Activated naive CD8-positive, alpha-beta T cell treated with anti-CD3 and anti-CD28 coated beads, Interleukin-2, amount 50 U/mL, for 16 hours (primary cell): ENCODE results near the gene SPATA19.

Experiments used
- DNase-seq: peaks from one replicate; pipeline ENCODE4 v3.0.0-alpha.2; 2020; ENCODE audit warnings: low read depth, low spot score

The SPATA19 gene

DNA sequence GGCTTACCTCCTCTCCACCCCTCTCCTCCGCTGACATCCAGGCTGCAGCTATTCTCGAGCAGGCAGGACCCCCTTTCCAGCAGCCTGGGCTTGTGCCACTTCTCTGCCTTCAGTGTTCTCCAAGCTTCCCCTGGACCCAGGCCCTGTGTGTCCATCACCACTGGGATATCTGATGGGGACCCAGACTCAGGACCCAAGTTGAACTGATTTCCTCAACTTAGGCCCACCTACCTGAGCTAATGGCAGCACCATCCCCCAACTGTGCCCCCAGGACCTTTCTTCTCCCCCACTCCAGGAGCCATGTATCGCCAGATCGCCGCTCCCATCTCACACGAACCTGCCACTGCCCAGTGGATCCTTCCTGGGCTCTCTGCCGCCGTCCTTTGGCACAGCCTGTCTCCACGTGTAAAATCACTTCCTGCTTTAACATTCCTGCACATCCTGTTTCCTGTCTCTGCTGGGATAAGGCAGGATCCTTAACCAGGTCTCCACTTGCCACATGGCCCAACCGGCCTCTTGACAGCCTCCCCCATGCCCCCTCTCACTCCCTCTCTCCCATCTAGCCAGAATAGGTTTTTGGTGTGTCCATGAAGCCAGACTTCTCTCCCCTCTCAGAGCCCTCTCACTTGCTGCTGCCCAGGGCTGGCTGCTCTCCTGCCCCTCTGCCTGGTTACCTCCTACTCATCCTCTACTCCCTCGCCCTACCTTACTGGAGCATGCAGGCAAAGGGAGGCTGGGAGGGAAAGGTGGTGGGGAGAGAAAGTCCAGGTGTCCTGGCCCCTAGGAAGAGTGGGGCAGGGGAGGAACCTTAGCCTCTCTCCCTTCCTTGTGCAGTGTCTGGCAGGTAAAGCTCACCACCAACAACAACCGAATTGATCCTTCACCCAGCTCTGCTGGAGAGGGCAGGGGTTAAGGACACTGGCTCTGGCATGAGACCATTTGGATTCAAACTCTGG, 9.4 kb downstream of the SPATA19 start:
- DNase-seq, result no peak

DNA sequence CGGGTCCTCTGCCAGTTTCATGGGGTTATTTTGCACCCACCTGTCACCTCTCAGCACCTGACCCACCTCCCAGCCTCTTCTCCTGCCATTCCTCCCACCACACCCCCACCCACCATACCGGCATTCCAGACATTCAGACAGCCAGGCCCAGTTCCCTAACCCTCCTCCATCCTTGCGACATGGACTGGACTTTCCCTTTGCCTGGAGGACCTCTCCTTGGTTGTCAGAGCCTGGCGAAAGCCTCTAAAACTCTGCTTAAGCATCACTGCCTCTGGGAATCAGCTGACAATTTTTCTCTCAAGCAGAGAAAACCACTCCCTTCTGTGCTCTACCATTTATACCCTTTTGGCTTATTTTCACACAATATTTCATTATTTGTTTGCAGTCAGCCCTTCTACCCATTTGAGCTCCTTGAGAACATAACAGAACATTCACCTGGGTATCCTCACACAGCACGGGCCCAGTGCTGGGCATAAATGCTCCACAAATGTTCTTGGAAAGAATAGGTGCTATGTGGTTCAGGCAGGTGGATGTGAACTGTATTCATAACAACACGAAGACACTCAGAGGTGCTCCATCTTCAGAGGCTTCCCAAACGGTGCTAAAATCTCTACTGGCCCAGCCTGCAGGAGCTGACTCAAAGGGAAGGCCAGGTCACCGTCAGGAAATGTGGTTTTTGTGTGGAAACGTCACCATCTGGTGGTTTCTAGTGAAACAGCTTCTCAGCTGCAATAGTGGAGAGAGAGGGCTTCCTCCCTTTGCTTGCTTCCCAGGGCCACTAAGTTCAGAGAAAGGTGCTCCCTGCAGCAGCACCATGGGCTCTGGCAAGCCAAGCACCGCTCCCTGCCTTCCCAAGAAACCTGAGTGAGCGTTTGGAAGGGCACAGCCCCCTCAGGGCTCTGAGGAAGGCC, 10.4 kb downstream of the SPATA19 start:
- DNase-seq, result no peak

DNA sequence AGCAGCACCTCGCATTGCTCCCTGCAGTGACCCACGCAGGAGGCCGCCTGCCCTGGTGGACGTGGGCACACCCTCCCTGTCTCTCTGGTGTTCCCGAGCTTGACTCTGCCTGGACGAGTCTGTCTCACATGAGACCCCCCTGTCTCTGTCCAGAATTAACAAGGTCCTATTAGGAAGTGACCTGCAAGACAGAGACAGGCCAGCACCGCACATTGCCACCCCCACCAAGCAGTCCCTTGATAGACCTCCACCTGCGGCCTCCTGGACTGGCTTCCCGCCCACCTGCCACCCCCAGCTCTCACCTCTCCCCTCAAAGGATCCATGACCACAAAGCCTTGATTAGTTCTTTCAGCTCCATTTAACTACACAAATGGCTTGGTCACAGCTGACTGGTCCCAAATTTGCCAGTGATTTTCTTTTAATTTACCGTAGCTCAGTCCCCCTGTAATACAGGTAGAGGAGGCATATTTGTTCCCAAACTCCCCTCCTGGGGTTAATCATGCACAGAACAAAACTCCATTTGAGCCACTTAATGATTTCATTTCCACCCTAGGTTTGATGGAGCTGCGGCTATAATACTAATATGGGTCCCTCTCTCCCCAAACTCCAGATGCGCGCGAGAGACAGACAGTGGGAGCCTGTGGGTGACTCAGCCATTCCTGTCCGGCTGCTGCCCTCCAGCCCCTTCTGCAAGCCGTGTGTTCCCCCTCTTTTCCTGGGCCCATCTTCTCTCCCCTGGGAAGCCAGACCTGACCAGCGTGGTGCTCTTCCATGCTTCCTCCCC, 11.2 kb downstream of the SPATA19 start:
- DNase-seq, result no peak

DNA sequence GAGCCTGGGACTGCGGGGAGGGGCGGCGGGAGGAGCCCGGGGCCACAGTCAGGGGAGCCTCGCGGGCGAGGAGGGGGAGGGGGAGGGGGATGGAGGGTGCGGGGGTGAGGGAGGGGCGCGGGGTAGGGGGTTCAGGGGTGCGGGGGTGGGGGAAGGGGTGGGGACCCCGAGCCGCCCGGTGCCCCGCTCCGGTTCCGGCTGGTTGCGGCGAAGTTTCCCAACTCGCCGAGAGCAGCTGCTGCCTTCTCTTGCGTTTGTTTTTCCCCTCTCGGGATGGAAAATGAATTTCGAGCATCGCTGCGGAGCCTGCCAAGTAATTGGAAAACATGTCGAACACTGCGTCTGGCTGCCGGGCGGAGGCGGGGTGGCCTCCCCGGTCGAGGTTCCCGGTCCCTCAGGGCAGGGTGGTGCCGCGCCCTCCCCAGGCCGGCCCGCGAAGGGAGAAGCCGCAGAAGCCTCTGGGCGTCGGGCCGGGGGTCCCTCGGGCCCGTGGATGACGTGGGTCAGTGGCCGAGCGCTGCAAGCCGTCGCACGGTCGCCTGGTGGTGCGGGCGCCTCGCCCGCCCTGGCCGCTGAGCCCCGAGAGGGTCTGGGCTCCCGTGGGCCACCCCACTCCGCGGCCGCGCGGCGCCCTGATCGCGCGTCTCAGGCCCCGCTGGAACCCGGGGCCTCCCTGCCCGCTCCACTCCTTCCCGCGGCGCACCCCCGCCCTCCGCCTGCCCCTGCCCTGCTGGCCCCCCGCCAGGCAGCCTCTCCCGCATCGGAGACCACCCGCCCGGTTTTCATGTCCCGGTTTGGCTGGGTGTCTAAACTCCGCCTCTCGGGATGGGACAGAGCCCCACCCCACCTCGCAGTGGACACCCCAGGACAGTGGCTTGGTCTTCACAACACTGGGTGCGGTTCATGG, 12.1 kb downstream of the SPATA19 start:
- no peak for DNase-seq

DNA sequence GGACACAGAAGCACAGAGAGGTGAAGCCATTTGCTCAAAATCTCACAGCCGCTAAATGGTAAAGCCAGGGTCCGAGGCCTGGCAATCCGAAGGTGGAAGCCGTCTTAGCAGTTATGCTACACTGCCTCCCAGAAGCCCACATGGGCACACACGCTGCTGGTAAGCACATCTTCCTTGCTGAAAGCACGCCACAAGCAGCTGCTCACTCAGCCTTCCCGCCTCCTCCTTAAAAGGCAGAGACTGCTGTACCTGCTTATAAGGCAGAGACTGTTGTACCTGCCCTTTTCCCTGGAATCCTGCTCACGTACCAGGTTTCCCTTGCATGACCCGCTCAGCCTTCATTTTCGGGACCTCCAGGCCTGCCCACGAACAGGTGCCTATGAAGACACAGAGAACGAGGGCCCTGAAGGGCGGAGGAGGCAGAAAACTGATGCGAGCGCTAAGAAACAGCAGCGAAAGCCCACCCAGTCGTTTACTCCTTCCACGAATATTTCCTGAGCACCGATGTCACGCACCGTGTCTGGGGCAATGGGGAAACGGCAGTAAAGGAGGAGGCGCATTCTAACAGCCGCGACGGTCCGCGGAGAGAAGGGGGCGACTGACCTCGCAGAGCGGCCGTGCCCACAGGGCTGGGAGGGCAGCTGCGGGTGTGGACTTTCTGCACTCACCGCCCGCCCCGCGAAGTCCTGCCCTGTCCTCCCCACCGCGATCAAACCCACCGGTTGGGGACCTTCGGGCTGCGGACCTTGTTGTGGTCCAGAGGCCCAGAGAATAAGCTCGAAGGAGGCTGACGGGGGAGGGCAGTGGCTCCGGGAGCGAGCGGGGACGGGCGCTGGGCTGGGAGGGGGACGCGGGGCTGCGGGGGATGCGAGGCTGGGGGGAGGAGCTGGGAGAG, 13.0 kb downstream of the SPATA19 start:
- DNase-seq, result no peak

DNA sequence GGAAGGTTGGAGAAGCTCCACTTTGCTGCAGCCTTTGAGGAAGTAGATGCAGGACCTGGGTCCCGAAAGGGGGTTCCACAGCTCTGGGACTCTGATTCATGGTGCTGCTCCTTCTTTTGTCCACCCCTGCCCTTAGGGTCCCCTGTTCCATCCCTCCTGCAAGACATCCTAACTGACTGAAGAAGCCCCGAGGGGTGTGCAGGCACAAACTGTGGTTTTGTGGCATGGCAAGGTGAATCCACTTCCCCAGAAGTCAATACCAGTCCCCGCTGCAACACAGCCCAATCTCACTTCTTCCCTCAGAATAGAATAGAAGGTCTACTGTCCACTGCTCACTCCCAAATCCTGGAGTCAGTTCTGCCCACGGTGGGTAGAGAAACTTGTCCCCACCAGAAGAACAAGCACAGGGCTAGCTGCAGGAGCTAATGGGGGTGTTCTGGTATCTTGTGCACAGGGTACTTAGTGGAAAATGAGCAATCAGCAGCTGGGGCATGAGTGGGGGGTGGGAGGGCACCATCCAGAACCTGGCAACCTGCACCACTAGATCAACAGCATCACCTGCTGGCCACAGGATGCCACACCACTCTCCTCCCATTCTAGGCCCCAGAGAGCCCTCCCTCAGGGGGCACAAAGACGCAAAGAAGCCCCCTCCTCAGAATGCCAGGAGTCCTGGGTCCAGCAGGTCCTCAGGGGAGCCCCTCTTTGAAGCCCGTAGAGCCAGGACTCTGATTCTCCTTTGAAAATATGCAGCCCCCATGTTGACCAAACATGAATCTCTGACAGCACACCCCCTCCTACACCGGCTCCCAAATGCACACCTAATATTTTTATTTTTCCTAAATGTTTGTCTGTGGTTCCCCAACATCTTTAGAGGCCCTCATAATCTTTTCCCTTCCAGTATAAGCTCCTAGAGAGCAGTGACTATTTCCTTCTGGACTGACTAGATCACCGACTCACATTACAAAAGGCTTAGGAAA, 14.1 kb downstream of the SPATA19 start:
- no peak for DNase-seq

DNA sequence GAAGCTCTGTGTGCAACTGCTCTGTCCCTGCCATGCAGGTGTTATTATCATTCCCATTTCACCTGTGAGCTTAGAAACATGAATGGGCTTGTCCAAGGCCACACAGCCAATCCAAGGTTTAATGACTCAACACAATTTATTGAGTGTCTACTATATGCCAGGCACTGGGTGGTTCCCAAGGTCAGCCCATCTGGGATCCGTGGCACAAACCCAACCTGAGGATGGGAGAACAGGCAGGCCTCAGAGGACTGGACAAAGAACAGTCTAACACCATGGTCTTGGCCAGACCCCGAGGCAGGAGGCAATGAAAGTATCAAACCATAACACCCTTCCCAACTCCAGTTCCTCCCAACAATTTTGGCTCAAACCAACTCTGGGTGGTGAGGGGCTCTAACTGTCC, 15.7 kb downstream of the SPATA19 start:
- DNase-seq, result no peak

DNA sequence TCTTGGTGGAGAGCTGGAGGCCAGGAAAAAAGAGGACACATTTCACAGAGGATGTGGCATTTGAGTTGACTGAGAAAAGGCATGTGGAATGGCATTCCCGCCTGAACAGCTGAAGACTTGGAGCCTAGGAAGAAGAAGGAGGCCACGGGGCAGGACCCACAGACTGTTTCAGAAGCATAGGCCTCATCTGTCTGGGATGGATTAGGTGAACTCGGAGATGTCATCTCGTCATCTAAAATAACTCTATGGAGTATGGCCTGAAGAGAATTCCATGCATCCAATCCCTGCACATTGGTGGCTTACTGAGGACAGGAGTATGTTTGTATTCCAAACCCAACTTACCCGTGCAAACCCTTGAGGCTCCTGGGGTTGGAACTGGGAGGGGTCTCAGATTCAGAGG, 16.4 kb downstream of the SPATA19 start:
- DNase-seq, result no peak

DNA sequence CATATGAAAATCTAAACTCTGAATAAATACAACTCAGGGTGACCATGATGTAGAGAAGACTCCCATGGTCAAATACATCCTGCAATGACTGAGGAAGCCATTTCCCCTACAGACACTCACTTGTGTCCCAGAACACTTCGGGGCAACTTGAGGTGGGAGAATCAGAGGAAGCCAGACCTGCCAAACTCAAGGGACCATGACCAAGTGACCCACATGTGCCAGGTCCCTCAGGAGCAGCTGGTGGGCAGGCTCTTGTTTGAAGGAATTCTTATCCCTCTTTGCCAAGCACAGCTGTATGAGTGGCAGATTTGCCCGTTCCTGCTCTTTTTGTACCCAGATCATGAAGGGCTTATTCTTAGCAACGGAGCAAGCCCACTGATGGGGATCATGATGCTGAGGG, 17.8 kb downstream of the SPATA19 start:
- no peak for DNase-seq

DNA sequence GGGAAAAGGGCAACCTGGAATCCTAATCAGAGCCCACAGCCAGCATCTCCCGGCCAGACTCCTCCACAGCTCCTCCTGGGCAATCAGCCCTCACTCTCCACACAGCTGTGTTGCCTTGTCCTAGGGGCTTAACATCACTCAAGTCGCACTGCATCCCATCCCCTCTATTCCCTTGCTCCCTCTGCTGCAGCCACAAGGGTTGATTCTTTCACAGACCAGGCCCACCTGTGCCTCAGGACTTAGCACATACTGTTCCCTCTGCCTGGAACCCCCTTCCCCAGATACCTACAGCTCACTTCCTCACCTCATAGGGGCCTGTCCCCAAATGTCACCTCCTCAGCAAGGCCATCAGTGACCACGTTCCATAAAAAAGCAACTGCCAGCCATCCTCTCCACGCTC, 18.4 kb downstream of the SPATA19 start:
- DNase-seq, result no peak

DNA sequence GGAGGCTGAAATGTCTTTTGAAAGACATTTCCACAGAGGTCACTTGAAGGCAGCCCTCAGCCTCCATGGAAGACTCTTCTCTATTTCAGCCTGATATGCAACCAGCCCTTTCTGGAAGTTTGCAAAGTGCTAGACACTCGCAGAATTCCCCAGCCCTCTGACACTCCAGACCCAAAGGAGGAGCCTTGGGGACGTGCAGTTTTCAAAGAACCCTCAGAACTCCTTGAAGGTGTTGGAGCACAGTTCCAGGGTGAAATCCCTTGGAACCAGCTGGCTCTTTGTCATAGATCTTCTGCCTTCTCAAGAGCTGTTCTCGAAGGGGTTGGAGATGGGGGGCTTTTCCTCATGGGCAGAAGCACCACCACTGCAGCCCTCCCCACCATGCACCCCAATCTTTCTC, 19.6 kb downstream of the SPATA19 start:
- DNase-seq, result no peak

DNA sequence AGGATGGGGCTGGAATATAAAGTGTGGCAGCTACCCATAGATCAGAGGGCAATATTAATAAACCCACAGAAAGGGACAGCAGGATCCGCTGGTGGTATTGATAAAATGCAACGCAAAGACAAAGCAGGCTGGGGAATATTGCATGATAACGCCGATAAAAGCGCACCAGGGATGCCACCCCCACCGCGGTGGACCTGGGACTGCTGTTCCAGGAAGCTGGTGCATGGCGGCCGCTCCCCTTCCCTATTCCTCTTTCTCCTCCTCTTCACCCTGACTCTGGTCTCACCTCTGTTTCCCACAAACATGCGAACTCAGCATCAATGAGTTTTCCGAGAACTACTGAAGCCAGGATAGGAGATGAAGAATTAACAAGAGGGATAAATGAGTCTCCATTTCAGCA, 20.2 kb downstream of the SPATA19 start:
- DNase-seq, result no peak

DNA sequence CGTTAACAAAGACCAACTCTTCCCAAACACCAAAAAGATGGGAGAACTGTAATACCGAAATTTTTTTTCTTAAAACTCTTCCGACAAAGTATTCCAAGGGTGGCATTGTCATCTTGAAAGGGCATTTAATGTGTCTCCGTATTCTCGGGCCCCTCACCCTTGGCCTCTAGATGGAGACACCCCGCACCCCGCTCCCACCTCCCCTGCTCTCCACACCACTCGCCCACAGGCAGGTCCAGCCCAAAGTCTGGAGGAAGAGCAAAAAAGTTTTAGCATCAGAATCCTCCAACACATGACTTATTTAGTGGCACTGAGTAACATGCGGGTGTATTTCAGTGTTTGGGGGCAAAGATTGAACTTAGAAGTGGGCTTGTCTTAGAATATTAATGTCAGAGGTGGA, 20.7 kb downstream of the SPATA19 start:
- DNase-seq, result no peak

DNA sequence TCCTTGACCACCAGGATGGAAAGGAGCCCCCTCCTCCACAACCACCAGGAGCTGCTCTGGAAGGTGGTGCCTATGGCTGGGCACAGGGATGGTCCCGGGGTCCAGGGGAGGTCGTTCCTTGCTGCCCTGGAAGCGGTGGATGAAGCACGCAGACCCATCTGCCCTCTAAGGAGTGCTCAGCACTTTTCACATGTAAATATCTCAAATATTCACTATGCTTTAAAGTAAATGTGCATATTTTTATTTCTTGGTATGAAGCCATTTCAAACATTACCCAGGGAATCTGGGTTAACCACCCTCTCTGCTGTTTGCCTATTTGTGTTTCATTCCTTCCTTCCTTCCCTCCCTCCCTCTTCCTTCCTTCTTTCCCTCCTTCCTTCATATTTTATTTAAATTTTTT, 21.7 kb downstream of the SPATA19 start:
- no peak for DNase-seq

DNA sequence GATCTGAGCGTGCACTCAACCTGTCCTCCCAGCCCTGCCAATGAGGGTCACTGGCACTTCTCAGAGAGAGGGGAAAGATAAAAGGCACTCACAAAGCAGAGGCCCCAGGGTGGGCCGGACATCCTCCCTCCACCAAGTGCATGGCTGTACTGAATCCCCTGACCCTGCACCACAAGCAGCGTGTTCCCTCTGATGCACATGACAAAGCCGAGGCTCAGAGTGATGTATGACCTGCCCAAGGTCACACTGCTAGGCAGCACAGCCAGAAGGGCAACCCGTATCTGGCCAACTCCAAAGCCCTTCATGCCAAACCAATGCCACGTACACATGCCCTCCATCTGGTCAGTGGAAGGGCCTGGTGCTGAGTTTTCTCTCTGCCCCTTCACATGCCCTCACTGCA, 22.1 kb downstream of the SPATA19 start:
- no peak for DNase-seq

DNA sequence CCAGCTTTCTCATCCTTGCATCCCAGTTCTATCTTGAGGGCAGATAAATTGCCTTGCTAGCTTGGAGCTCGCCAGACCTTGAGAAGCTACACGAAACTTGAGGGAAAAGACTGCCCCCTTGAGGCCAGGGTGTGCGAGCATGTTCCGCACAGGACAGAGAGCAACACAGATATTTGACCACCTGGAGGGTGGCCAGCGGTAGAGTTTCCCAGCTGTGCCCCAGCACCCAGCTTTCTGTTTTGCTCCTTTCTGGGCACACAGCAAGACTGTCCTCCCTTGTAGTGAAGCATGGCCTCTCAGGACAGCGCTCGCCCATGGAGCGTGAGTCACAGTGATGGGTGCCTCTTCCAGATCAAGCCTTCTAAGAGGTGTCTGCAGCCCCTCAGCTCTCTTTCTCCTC, 23.5 kb downstream of the SPATA19 start:
- no peak for DNase-seq

DNA sequence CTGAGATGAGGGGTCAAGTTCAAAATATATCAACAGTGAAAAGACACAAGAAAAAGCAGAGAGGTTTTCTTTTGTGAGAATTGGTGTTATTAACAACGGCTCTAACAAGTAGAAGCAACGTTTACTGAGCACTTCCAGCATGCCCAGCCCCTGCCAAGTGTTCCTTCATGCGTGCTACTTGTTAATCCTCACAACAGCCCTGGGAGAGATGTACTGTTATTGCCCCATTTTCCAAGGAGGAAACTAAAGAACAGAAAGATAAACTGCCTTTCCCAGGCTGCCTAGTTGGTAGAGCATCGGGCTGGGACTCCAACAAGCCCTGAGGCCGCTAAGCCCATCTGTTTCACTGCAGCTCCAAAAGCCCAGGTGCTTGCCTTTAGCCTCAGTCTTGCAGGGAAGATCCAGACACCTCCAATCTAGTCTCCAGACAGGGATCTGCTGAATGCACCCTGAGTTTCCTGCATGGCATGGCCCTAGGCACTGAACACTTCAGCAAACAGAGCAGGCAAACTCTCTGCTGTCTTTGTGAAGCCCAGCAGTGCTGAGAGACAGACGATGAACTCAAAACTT, 25.5 kb downstream of the SPATA19 start:
- no peak for DNase-seq

DNA sequence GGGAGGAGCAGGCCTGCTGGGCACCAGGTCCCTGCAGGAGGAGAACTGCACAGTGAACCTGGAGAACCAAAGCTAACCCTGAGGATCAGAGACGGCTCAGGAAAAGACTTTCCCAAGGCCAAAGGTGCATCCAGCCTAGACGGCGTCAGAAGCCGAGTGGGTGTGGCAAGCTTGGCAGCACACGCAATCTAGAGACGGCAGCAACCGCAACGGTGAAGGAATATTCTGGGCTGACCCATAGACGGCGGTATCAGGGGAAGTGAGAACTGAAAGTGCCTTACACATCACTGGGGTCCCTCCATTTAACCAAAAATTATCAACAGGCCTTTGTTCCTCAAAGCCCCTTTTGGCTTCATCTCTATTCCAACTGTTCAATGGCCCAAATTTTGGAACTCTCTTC, 26.2 kb downstream of the SPATA19 start:
- DNase-seq, result no peak
